GM18909 (cell line): Measurements from ENCODE around the gene COL4A1.

ENCODE experiments used
- ATAC-seq: cut with Tn5 transposase; IDR thresholded peaks from one replicate; pipeline ENCODE4 v1.9.1; 2021; ENCODE audit warnings: mild to moderate bottlenecking; ENCODE audit not compliant: unreplicated experiment, poor library complexity

The COL4A1 gene

GRCh38 chr13:110211735-110212134 is 95.2 kb downstream of the COL4A1 start:
- ATAC-seq: no peak

GRCh38 chr13:110211046-110211445 is 95.9 kb downstream of the COL4A1 start:
- ATAC-seq: no peak

- no peak for ATAC-seq
Measured at GRCh38 chr13:110210604-110210985, 96.4 kb downstream of the COL4A1 start.

- ATAC-seq: no peak
Measured at GRCh38 chr13:110209950-110210603, 96.9 kb downstream of the COL4A1 start.

- no peak for ATAC-seq
Measured at GRCh38 chr13:110208116-110208515, 98.8 kb downstream of the COL4A1 start.

GRCh38 chr13:110206996-110207395 is 100.0 kb downstream of the COL4A1 start:
- no peak for ATAC-seq

GRCh38 chr13:110206185-110206584 is 100.8 kb downstream of the COL4A1 start:
- no peak for ATAC-seq

- no peak for ATAC-seq
Measured at GRCh38 chr13:110201114-110201513, 105.8 kb downstream of the COL4A1 start.

GRCh38 chr13:110200276-110200870 is 106.6 kb downstream of the COL4A1 start:
- no peak for ATAC-seq

- no peak for ATAC-seq
Measured at GRCh38 chr13:110199046-110199831, 107.7 kb downstream of the COL4A1 start.

GRCh38 chr13:110197471-110197870 is 109.5 kb downstream of the COL4A1 start:
- ATAC-seq: no peak

- no peak for ATAC-seq
Measured at GRCh38 chr13:110197026-110197425, 109.9 kb downstream of the COL4A1 start.

- ATAC-seq: no peak
Measured at GRCh38 chr13:110195547-110196485, 111.1 kb downstream of the COL4A1 start.

GRCh38 chr13:110194451-110194850 is 112.5 kb downstream of the COL4A1 start:
- ATAC-seq: no peak

GRCh38 chr13:110193491-110193890 is 113.5 kb downstream of the COL4A1 start:
- no peak for ATAC-seq

GRCh38 chr13:110192472-110192871 is 114.5 kb downstream of the COL4A1 start:
- no peak for ATAC-seq

GRCh38 chr13:110187641-110188161 is 119.3 kb downstream of the COL4A1 start:
- ATAC-seq: no peak

- no peak for ATAC-seq
Measured at GRCh38 chr13:110186231-110186855, 120.6 kb downstream of the COL4A1 start.

- no peak for ATAC-seq
Measured at GRCh38 chr13:110185696-110186095, 121.3 kb downstream of the COL4A1 start.

- no peak for ATAC-seq
Measured at GRCh38 chr13:110183910-110184309, 123.0 kb downstream of the COL4A1 start.
